GM12878 (cell line): ENCODE results near the gene TJAP1. TPM values are rescaled to one million over a fixed set of nuclear protein-coding genes. Genes with fewer than 3 reads are reported as not detected.
A peak's percentile ranks its signal among the peaks of the same experiment; 100 is the strongest.

ENCODE experiments used
- ATF7 ChIP-seq: fragments of 450-650 bp; IDR thresholded peaks from 2 replicates; pipeline ENCODE4 v1.6.1; 2016; ENCODE audit warnings: low read depth, mild to moderate bottlenecking
- BRCA1 ChIP-seq: IDR thresholded peaks from 2 replicates; pipeline ENCODE4 v1.6.1; 2011; ENCODE audit warnings: low read depth, low read length, improper control_type of control experiment
- EGR1 ChIP-seq, 2 experiments: IDR thresholded peaks; 1 replicate in 1 of 2; 2 replicates in 1 of 2; pipeline ENCODE4 v1.6.1; 2011 to 2012; ENCODE audit warnings: low read depth in 2 of 2, low read length in 2 of 2, borderline replicate concordance in 1 of 2, mild to moderate bottlenecking in 1 of 2, moderate library complexity in 1 of 2
- HDGF ChIP-seq: fragments of 450-650 bp; IDR thresholded peaks from 2 replicates; pipeline ENCODE4 v1.6.1; 2016; ENCODE audit warnings: antibody characterized with exemption
- HSF1 ChIP-seq: fragments of 150-350 bp; IDR thresholded peaks from 2 replicates; pipeline ENCODE4 v1.6.1; 2014; ENCODE audit warnings: mild to moderate bottlenecking, low read depth, low read length
- IKZF1 ChIP-seq: fragments of 450-650 bp; conservative IDR thresholded peaks from 2 replicates; pipeline ENCODE4 v1.6.1; 2017; ENCODE audit warnings: antibody characterized with exemption, mild to moderate bottlenecking
- LARP7 ChIP-seq: fragments of 450-650 bp; IDR thresholded peaks from 2 replicates; pipeline ENCODE4 v1.6.1; 2017; ENCODE audit warnings: mild to moderate bottlenecking
- MEF2A ChIP-seq: IDR thresholded peaks from 2 replicates; pipeline ENCODE4 v1.6.1; 2011; ENCODE audit warnings: low read depth, mild to moderate bottlenecking, low read length, moderate library complexity; ENCODE audit not compliant: insufficient read depth
- MTA2 ChIP-seq: fragments of 450-650 bp; IDR thresholded peaks from 2 replicates; pipeline ENCODE4 v1.6.1; 2016; ENCODE audit warnings: low read depth, mild to moderate bottlenecking, moderate library complexity
- NR2C2 ChIP-seq: IDR thresholded peaks from 2 replicates; pipeline ENCODE4 v1.6.1; 2011; ENCODE audit warnings: borderline replicate concordance, low read depth; ENCODE audit not compliant: control insufficient read depth, insufficient read length
- POLR2A ChIP-seq: IDR thresholded peaks from 2 replicates; pipeline ENCODE4 v1.6.1; 2011; ENCODE audit warnings: low read depth, mild to moderate bottlenecking, low read length
- POLR2AphosphoS5 ChIP-seq: IDR thresholded peaks from 2 replicates; pipeline ENCODE4 v1.6.1; 2011; ENCODE audit warnings: mild to moderate bottlenecking, low read length, inconsistent platforms
- RB1 ChIP-seq: fragments of 450-650 bp; formaldehyde crosslinking; IDR thresholded peaks from 2 replicates; pipeline ENCODE4 v1.6.1; 2017; ENCODE audit warnings: mild to moderate bottlenecking, borderline replicate concordance
- RCOR1 ChIP-seq: conservative IDR thresholded peaks from 2 replicates; pipeline ENCODE4 v1.6.1; 2012; ENCODE audit warnings: low read depth, low read length, improper control_type of control experiment
- RFX5 ChIP-seq: IDR thresholded peaks from 2 replicates; pipeline ENCODE4 v1.6.1; 2011; ENCODE audit warnings: low read depth, low read length, improper control_type of control experiment
- SPI1 ChIP-seq: IDR thresholded peaks from 2 replicates; pipeline ENCODE4 v1.6.1; 2011; ENCODE audit warnings: low read depth, mild to moderate bottlenecking, low read length, moderate library complexity, borderline replicate concordance; ENCODE audit not compliant: insufficient read depth
- SREBF2 ChIP-seq: IDR thresholded peaks from 2 replicates; pipeline ENCODE4 v1.6.1; 2012; ENCODE audit warnings: mild to moderate bottlenecking, low read length
- SUPT20H ChIP-seq: IDR thresholded peaks from 2 replicates; pipeline ENCODE4 v1.6.1; 2011; ENCODE audit warnings: low read depth, mild to moderate bottlenecking, low read length, moderate library complexity, borderline replicate concordance; ENCODE audit not compliant: control insufficient read depth
- TCF3 ChIP-seq: IDR thresholded peaks from 2 replicates; pipeline ENCODE4 v1.6.1; 2012; ENCODE audit warnings: low read depth, mild to moderate bottlenecking, low read length, borderline replicate concordance; ENCODE audit not compliant: insufficient read depth
- YBX1 ChIP-seq: fragments of 450-650 bp; IDR thresholded peaks from 2 replicates; pipeline ENCODE4 v1.6.1; 2016; ENCODE audit warnings: antibody characterized with exemption
- ZBED1 ChIP-seq: IDR thresholded peaks from 2 replicates; pipeline ENCODE4 v1.6.1; 2016; ENCODE audit warnings: borderline replicate concordance
- ZBTB4 ChIP-seq: fragments of 450-650 bp; formaldehyde crosslinking; IDR thresholded peaks from 2 replicates; pipeline ENCODE4 v1.4.0; 2022; ENCODE audit warnings: mild to moderate bottlenecking, moderate library complexity
- ZNF687 ChIP-seq: fragments of 450-650 bp; IDR thresholded peaks from 2 replicates; pipeline ENCODE4 v1.6.1; 2017; ENCODE audit warnings: mild to moderate bottlenecking, moderate library complexity
- polyA plus RNA-seq, 11 experiments: library from polyadenylated mRNA; depleted of rRNA in 4 of 11; unstranded in 6 of 11; stranded (reverse) in 5 of 11; fragments of >200 nt; fragmentation: Nextera tagmentation in 4 of 11; fragmentation: Illumina TruSeq in 1 of 11; extraction: Ambion mirVana in 4 of 11; extraction: Trizol in 1 of 11; gene quantifications; 1 replicate in 1 of 11; 2 replicates in 10 of 11; pipeline versions ENCODE4 v1.2.1 to v1.2.3, GENCODE V29; 2011 to 2016; ENCODE audit warnings: inconsistent platforms in 2 of 11, missing spikeins in 2 of 11, low read depth in 1 of 11
- total RNA-seq, 4 experiments: library from RNA; depleted of rRNA in 3 of 4; stranded (reverse); fragments of >200 nt in 3 of 4; fragmentation: Illumina TruSeq in 1 of 4; extraction: Trizol in 1 of 4; gene quantifications; 2 replicates each; pipeline versions ENCODE4 v1.2.1 to v1.2.3, GENCODE V29; 2013 to 2021

TJAP1 gene
- total and polyA plus RNA-seq, 10 of the 15 experiments (the other 5 are each of a cell fraction or from before 2014, with no cell fraction given) = 0.11 to 22.6 (median 12.8) TPM

- TF ChIP-seq ZBTB4 (no peak), BRCA1 (no peak), ZBED1 (0 out of 2 replicates have a peak, but pooled peaks have one; percentile 33), MEF2A (no peak), SPI1 (no peak), RB1 (no peak), HDGF (no peak), POLR2A (peak; percentile 58), HSF1 (no peak), IKZF1 (no peak), SUPT20H (no peak), POLR2AphosphoS5 (peak; percentile 78), ZNF687 (no peak), MTA2 (no peak), SREBF2 (no peak), RFX5 (no peak), EGR1 (IDR thresholded peaks at IDR 0.05; ENCODE audit: borderline replicate concordance in 1 of 2, low read depth in 2 of 2, low read length in 2 of 2) (no peak), LARP7 (no peak), YBX1 (no peak), RCOR1 (no peak), NR2C2 (no peak), ATF7 (no peak), TCF3 (no peak)
These were observed 45.3 kb downstream of the TJAP1 start (continued) for GRCh38 chr6:43522547-43523261.
